Stimulated activated effector memory CD8-positive, alpha-beta T cell treated with anti-CD3 and anti-CD28 coated beads, Interleukin-12 subunit alpha, Interleukin-12 subunit beta, amount 100 ng/mL, for 72 hours (primary cell): Measurements from ENCODE around the gene ETV4.

Experiments
- ATAC-seq: fragments of 150-1000 bp; cut with Tn5 transposase; 2 replicates; pipeline ENCODE4 v1.10.0; 2021
- DNase-seq, 2 donors: peaks; one replicate each; pipeline ENCODE4 v3.0.0; 2021 to 2022; ENCODE audit warnings: low spot score in 2 of 2
- H3K27ac Mint-ChIP-seq: one replicate; pipeline ENCODE4 v1.8.0; 2022; ENCODE audit warnings: mild to moderate bottlenecking, mixed read lengths
- H3K36me3 Mint-ChIP-seq: one replicate; pipeline ENCODE4 v1.8.0; 2022; ENCODE audit warnings: mild to moderate bottlenecking, mixed read lengths
- H3K4me1 Mint-ChIP-seq: one replicate; pipeline ENCODE4 v1.8.0; 2022; ENCODE audit warnings: mixed read lengths
- H3K4me3 Mint-ChIP-seq: one replicate; pipeline ENCODE4 v1.8.0; 2022; ENCODE audit warnings: mild to moderate bottlenecking, mixed read lengths
- H3K9me3 Mint-ChIP-seq: one replicate; pipeline ENCODE4 v1.8.0; 2022; ENCODE audit warnings: mixed read lengths

ETV4 gene

DNA sequence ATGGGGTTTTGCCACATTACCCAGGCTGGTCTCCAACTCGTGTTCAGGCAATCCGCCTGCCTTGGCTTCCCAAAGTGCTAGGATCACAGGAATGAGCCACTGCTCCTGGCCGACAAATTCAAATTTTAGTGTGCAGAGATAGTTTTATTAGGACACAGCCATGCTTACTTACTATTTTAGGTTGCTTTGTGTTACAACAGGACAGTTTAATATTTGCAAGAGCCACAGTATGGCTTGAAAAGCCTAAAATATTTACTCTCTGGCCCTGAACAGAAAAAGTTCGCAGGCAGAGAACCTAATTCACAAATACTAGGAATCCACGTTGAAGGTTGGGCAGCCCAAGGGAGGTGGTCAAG is 12.6 kb upstream of the ETV4 start:
- Mint-ChIP-seq H3K4me3 (no peak overlapping the region), H3K36me3 (no peaks in the 10 kb centered on the region), H3K9me3 (no peaks in the 10 kb centered on the region), H3K27ac (no peak overlapping the region), H3K4me1 (peaks cover 6% of the 10 kb centered on the region)
- DNase-seq, result no peak
- ATAC-seq, result no peak

DNA sequence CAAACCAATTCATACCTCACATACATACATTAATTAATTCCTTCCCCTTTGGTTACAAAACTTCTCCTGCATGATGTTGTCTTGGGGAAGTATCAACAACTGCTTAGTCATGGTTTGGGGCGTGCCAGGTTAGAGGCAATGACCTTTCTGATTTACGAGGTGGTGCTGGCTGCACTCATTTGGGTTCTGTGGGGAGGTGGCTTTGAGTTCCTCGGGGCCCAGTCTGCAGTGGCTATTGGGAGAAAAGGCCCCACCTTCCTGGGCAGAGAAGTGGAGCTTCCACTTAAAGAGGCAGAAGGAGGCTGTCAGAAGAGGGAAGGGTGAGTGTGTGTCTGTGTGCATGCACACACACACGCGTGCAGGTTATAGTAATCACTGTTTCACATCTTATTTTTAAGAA is 10.2 kb upstream of the ETV4 start:
- H3K9me3 Mint-ChIP-seq, result no peaks in the 10 kb centered on the region
- peak; percentile 53 for ATAC-seq
- H3K4me1 Mint-ChIP-seq, result peaks cover 6% of the 10 kb centered on the region
- H3K4me3 Mint-ChIP-seq, result no peak overlapping the region
- H3K27ac Mint-ChIP-seq, result no peak overlapping the region
- no peaks in the 10 kb centered on the region for H3K36me3 Mint-ChIP-seq
- DNase-seq, result no peak

DNA sequence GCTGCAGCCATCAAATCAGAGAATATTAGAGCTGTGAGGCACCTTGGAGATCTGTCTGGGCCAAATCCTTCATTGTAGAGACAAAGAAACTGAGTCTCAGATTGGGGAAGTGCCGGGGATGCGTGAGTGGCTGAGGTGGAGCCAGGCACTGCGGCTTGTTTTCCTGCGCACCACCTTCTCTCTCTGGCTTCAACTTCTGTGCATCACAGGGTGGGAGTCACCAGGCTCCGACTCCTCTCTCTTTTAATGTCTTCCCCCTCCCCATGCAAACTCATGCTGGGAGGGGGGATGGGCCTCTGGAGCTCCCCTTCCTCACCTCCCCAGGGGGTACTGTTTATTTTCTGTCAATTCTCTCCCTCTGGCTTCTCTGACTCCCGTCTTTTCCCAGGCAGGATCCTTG is 8.7 kb upstream of the ETV4 start:
- H3K4me3 Mint-ChIP-seq, result no peak overlapping the region
- ATAC-seq (no peak), DNase-seq (no peak)
- H3K9me3 Mint-ChIP-seq, result no peaks in the 10 kb centered on the region
- peaks cover 6% of the 10 kb centered on the region for H3K4me1 Mint-ChIP-seq
- no peak overlapping the region for H3K27ac Mint-ChIP-seq
- H3K36me3 Mint-ChIP-seq, result no peaks in the 10 kb centered on the region

GRCh38 chr17:43553573-43553972 is 7.4 kb upstream of the ETV4 start:
- Mint-ChIP-seq H3K27ac (no peak overlapping the region), H3K4me1 (peaks cover 6% of the 10 kb centered on the region), H3K4me3 (no peak overlapping the region), H3K36me3 (no peaks in the 10 kb centered on the region), H3K9me3 (no peaks in the 10 kb centered on the region)
- ATAC-seq, result no peak
- no peak for DNase-seq

DNA sequence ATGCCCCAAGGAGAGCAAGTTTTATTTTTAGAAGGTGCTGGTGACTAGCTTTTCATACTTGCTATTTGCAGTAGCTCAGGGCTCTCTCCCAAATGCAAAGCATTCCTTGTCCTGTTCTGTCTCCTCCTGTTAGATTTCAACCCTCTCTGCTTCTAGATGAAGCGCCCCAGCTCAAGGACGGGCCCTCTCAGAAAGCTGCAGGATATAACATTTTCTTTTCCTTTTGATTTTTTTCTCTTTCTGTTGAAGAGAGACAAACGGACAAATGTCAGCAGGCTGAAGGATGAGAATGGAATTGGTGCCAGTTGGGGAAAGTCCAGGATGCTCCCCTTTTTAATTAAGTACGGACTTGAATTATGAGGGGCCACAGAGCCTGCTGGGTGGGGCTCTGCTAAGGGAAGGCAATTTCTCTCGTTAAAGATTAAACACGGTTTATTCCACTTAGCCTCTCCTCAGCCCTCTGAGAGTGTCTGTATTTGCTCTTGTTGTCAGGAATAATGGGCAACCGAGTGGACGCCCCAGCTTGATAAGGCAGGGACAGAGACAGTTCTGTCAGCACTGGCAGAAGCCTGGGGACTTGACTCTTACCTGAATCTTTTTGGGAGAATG is 6.2 kb upstream of the ETV4 start:
- no peak overlapping the region for H3K4me3 Mint-ChIP-seq
- H3K9me3 Mint-ChIP-seq, result no peaks in the 10 kb centered on the region
- H3K4me1 Mint-ChIP-seq, result peaks cover 7% of the 10 kb centered on the region
- no peaks in the 10 kb centered on the region for H3K36me3 Mint-ChIP-seq
- no peak for ATAC-seq
- no peak overlapping the region for H3K27ac Mint-ChIP-seq
- DNase-seq, result no peak

DNA sequence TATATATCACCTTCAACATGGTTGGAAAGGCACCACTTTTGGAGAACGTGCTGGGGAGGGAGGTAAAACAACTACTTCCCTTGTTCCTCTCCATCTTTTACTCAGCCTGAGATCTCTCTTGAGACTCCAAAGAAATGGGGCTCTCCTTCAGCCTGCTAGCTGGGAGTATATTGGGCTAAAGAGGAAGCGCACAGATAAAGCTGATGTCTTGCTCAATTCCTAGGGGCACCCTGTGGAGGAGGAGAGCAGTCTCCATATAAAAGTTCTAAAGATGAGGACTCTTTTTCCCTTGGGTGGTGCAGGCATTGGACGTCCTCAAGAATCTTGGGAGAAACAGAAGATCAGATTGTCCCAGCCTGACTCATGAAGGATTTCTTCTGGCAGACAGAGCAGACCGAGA is 4.6 kb upstream of the ETV4 start:
- no peaks in the 10 kb centered on the region for H3K36me3 Mint-ChIP-seq

GRCh38 chr17:43549496-43549895 is 3.4 kb upstream of the ETV4 start:
- DNase-seq (no peak), ATAC-seq (no peak)
- Mint-ChIP-seq H3K9me3 (no peaks in the 10 kb centered on the region), H3K4me3 (no peak overlapping the region), H3K4me1 (peaks cover 20% of the 10 kb centered on the region), H3K27ac (no peak overlapping the region), H3K36me3 (peaks cover 4% of the 10 kb centered on the region)

More for the DNA sequence above, 4.6 kb upstream of the ETV4 start:
- Mint-ChIP-seq H3K9me3 (no peaks in the 10 kb centered on the region), H3K4me3 (no peak overlapping the region), H3K27ac (no peak overlapping the region), H3K4me1 (peaks cover 13% of the 10 kb centered on the region)
- DNase-seq (no peak), ATAC-seq (no peak)

DNA sequence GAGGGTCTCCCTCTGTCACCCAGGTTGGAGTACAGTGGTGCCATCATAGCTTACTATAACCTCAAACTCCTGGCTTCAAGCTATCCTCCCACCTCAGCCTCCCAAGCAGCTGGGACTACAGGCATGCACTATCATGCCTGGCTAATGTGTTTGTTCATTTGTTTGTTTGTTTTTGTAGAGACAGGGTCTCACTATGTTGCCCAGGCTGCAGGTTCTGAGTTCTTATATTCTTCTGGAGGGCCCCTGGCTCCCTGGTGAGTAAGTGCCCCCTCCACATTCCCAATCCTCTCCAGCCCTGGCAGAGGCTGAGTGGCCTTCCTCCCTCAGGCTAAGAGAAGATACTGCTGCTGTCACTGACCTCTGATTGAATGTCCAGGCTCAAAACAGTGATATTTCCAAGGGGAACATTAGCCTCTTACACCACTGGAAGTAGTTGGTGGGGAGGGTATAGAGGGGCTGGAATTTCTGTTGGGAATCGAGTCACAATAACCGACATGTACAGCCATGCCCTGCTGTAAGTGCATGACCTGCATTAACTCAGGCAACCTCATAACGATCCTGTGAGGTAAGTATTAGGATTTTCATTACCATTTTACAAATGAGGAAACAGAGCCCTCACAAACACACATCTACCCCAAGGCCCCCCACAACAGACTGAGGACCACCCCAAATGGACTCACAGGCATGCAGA is 2.7 kb upstream of the ETV4 start:
- Mint-ChIP-seq H3K27ac (no peak overlapping the region), H3K4me3 (no peak overlapping the region), H3K36me3 (peaks cover 4% of the 10 kb centered on the region), H3K4me1 (peaks cover 22% of the 10 kb centered on the region), H3K9me3 (no peaks in the 10 kb centered on the region)
- ATAC-seq, result no peak
- DNase-seq, result no peak

DNA sequence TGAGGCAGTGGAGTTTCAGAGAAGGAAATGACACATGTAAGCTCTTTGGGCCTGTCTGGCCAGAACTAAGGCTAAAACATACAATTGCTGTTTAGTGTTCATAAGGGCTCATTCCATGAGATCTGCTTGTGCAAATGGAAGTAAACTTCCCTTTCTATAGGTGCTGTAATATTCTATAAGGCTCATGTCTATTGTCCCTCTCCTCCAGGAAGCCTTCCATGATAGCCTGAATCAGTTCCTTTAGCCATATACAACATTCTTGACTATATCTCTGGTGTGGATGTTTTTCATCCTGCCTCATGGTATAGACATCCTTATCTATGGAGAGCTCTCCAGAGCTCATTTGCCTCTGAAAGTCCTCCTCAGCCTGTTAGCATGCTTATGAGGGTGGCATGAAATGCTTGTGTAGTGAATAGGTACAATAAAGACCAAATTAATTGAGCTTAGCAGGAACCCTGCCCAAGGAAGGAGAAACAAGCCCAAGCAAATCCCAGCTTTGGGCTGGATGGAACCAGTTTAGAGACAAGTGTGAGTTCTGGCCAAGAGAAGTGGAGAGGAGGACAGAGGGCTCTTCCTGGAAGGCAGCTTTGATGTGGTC is 1.6 kb upstream of the ETV4 start:
- peaks cover 22% of the 10 kb centered on the region for H3K4me1 Mint-ChIP-seq
- DNase-seq (no peak), ATAC-seq (no peak)
- H3K36me3 Mint-ChIP-seq, result peaks cover 4% of the 10 kb centered on the region
- peak overlapping the region; percentile 85 for H3K4me3 Mint-ChIP-seq
- no peaks in the 10 kb centered on the region for H3K9me3 Mint-ChIP-seq
- no peak overlapping the region for H3K27ac Mint-ChIP-seq

GRCh38 chr17:43547189-43547550 is 1.0 kb upstream of the ETV4 start:
- ATAC-seq, result no peak
- DNase-seq, result no peak
- peak overlapping the region; percentile 63 for H3K27ac Mint-ChIP-seq
- H3K4me1 Mint-ChIP-seq, result peaks cover 22% of the 10 kb centered on the region
- peak overlapping the region; percentile 85 for H3K4me3 Mint-ChIP-seq
- H3K36me3 Mint-ChIP-seq, result peaks cover 4% of the 10 kb centered on the region
- no peaks in the 10 kb centered on the region for H3K9me3 Mint-ChIP-seq

- no peaks in the 10 kb centered on the region for H3K9me3 Mint-ChIP-seq
- peaks cover 22% of the 10 kb centered on the region for H3K4me1 Mint-ChIP-seq
- H3K27ac Mint-ChIP-seq, result no peak overlapping the region
- H3K4me3 Mint-ChIP-seq, result peak overlapping the region; percentile 85
- peaks cover 4% of the 10 kb centered on the region for H3K36me3 Mint-ChIP-seq
- ATAC-seq (peak; percentile 6), DNase-seq (no peak)
Measured at GRCh38 chr17:43545383-43545632, 832 bp downstream of the ETV4 start.

DNA sequence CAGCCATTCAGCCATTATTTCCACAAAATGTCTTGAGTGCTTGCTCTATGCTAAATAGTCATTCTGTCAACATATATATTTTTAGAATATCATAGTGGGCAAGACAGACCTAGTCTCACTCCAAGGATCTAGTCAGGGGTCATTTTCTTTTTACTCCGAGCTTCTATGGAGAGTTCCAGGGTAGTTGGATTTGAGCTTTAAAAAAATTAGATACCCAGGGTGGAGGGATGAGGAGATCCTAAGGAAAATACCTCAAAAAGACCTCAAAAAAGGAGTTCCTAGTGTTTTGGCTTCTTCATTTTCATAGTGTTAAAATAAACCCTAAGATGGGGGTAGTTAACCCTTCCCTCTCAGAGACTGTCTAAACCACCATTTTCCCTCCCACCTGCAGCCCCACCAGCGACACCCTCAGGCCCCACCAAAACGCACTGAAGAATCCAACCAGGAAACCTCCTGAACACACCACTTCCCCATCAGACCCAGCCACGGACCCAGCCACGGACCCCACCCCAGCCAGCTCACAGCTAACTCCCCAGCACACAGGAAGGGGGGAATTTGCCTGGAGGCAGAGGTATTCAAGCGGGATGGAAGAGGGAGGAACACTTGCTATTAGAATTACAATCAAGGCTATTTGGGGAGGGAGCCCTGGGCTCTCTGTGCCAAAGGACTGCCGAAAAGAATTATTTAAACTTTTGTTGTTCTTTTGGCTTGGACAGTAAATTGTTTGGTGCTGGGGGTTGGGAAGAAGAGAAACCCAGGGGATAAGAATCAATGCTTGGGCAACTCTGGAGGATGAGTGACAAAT is 2.2 kb downstream of the ETV4 start:
- Mint-ChIP-seq H3K27ac (no peak overlapping the region), H3K36me3 (peaks cover 4% of the 10 kb centered on the region), H3K4me3 (peak overlapping the region; percentile 85), H3K4me1 (peaks cover 22% of the 10 kb centered on the region), H3K9me3 (no peaks in the 10 kb centered on the region)
- no peak for ATAC-seq
- no peak for DNase-seq

DNA sequence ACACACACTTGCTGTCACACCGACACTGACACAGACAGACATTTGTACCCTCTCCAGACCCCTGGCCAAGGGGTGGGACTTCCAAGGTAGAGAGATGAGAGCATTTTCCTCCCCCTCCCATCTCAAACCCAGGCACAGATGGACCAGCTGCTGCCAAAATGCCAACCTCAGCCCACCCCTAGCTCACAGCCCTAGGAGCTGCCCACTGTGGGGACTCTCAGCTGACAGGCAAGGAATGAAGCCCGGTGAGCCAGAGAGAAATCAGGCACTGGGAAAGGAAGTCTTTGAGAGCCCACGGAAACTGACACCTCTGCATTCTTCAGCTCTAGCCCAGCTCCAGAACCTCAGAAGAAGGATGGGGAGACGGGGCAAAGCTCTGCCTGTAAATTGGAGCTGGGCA is 2.8 kb downstream of the ETV4 start:
- ATAC-seq (no peak), DNase-seq (no peak)
- Mint-ChIP-seq H3K4me3 (no peak overlapping the region), H3K4me1 (peaks cover 22% of the 10 kb centered on the region), H3K27ac (no peak overlapping the region), H3K36me3 (peaks cover 4% of the 10 kb centered on the region), H3K9me3 (no peaks in the 10 kb centered on the region)

GRCh38 chr17:43542859-43543258 is 3.3 kb downstream of the ETV4 start:
- H3K9me3 Mint-ChIP-seq, result no peaks in the 10 kb centered on the region
- peaks cover 22% of the 10 kb centered on the region for H3K4me1 Mint-ChIP-seq
- DNase-seq (no peak), ATAC-seq (no peak)
- H3K36me3 Mint-ChIP-seq, result peaks cover 4% of the 10 kb centered on the region
- no peak overlapping the region for H3K27ac Mint-ChIP-seq
- no peak overlapping the region for H3K4me3 Mint-ChIP-seq

DNA sequence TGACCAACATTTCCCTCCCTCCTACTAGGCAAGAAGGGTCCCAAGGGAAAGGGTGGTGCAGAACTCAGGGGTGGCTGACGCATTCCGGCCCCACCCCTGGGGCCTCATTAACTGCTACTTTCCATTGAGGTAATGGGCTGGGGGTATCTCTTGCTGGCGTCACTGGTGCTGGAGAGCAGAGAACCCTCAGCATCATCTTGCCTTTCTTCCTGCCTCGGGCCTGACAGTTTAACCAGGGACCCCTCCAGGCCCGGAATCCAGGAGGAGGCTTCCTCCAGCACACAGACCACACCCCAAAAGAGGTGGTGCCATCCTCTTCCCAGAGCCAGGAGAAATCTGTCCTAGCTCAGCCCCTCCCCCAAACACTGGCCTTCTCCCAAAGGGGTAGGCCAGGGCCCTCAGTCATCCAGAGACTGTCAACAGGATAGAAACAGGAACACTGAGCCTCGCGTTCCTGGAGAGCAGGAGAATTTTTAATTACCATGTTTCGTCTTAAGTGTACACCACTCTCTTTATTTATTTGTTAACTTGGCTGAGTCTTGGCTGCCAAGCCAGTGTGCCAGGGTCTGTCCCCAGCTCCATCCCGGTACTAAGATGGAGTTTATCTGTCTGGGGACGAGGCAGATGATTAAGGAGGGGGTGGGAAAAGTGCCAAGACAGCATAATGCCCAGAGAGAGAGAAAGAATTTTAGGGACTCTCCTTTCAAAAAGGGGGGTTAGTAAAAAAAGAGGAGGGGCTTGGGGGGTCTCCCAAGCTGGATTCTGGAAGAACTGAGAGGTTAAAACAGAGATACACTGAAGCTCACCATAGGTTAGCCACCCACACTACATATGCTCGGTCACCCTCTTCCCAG is 5.1 kb downstream of the ETV4 start:
- Mint-ChIP-seq H3K36me3 (peaks cover 4% of the 10 kb centered on the region), H3K9me3 (no peaks in the 10 kb centered on the region), H3K4me1 (peaks cover 9% of the 10 kb centered on the region), H3K27ac (no peak overlapping the region), H3K4me3 (no peak overlapping the region)
- ATAC-seq, result no peak
- no peak for DNase-seq
